HFF-Myc (cell line): ENCODE measurements around the gene SLC22A1.

Source experiments
- DNase-seq: peaks from one replicate; pipeline ENCODE4 v3.0.0-alpha.2; 2011; ENCODE audit warnings: low read depth; ENCODE audit errors: extremely low read depth
- H3K4me3 ChIP-seq: replicated peaks from 2 replicates; pipeline ENCODE4 v1.5.1; 2011; ENCODE audit warnings: low read depth, mild to moderate bottlenecking, control low read depth, low read length
- CTCF ChIP-seq: IDR thresholded peaks from 2 replicates; pipeline ENCODE4 v1.5.1; 2012; ENCODE audit warnings: mild to moderate bottlenecking, low read depth, low read length, control low read depth; ENCODE audit errors: missing control alignments

Gene SLC22A1

GRCh38 chr6:160128879-160129516 lies 7.4 kb downstream of the SLC22A1 start:
- no peak overlapping the region for H3K4me3 ChIP-seq
- no peak for TF ChIP-seq CTCF
- no peak for DNase-seq

- no peak for DNase-seq
- no peak for TF ChIP-seq CTCF
- no peak overlapping the region for H3K4me3 ChIP-seq
These were observed 8.4 kb downstream of the SLC22A1 start for GRCh38 chr6:160129881-160130615.

GRCh38 chr6:160130729-160131484 lies 9.3 kb downstream of the SLC22A1 start:
- no peak for DNase-seq
- no peak for TF ChIP-seq CTCF
- H3K4me3 ChIP-seq: no peak overlapping the region

GRCh38 chr6:160131636-160132296 lies 10.2 kb downstream of the SLC22A1 start:
- no peak for TF ChIP-seq CTCF
- no peak for DNase-seq
- no peak overlapping the region for H3K4me3 ChIP-seq

GRCh38 chr6:160132297-160132637 lies 10.7 kb downstream of the SLC22A1 start:
- no peak for DNase-seq
- H3K4me3 ChIP-seq: no peak overlapping the region
- TF ChIP-seq CTCF: no peak

- TF ChIP-seq CTCF: no peak
- no peak for DNase-seq
- H3K4me3 ChIP-seq: no peak overlapping the region
These were observed 11.2 kb downstream of the SLC22A1 start for GRCh38 chr6:160132776-160133338.
